ENCODE data around the gene NCBP2L.

The NCBP2L gene

DNA sequence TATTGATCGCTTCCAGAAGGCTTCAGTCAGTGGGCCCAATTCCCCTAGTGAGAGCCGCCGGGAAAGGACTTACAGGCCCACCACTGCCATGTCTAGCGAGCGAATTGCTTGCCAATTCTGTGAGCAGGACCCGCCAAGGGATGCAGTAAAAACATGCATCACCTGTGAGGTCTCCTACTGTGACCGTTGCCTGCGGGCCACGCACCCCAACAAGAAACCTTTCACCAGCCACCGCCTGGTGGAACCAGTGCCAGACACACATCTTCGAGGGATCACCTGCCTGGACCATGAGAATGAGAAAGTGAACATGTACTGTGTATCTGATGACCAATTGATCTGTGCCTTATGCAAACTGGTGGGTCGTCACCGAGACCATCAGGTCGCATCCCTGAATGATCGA lies 63.4 kb downstream of the NCBP2L start:
- no peak overlapping the region for H3K4me3 ChIP-seq (ENCODE audit: low read length)
- no peak for DNase-seq (ENCODE audit: low read depth)
- no peak for TF ChIP-seq CTCF (conservative IDR thresholded peaks at IDR 0.05; ENCODE audit: low read depth, low read length)

GRCh38 chrX:107842715-107843400 lies 65.3 kb downstream of the NCBP2L start:
- no peak overlapping the region for H3K4me3 ChIP-seq (ENCODE audit: low read length)
- no peak for DNase-seq (ENCODE audit: low read depth)
- TF ChIP-seq CTCF (conservative IDR thresholded peaks at IDR 0.05; ENCODE audit: low read depth, low read length), result no peak
